Uterus (tissue), 2 donors: Measurements from ENCODE around the gene GLP1R.

ENCODE experiments used
- CTCF ChIP-seq, 4 experiments: fragments of 200-600 bp in 2 of 4; fragments of 450-650 bp in 2 of 4; sonication (generic) in 2 of 4; IDR thresholded peaks; one replicate each; pipeline ENCODE4 v1.5.1; 2016 to 2019; ENCODE audit warnings: antibody characterized with exemption in 4 of 4, mild to moderate bottlenecking in 2 of 4, moderate library complexity in 1 of 4
- POLR2A ChIP-seq, 2 donors: fragments of 450-650 bp; IDR thresholded peaks; one replicate each; pipeline ENCODE4 v1.6.1; 2016; ENCODE audit warnings: antibody characterized with exemption in 2 of 2, mild to moderate bottlenecking in 1 of 2, moderate library complexity in 1 of 2

GRCh38 chr6:39087197-39087596, 38.6 kb downstream of the GLP1R start:
- no peak for TF ChIP-seq POLR2A (IDR thresholded peaks at IDR 0.05)
- no peak for TF ChIP-seq CTCF (IDR thresholded peaks at IDR 0.05)
